Astrocyte of the spinal cord (primary cell): ENCODE results near the gene IFT81.
A peak's percentile ranks its signal among the peaks of the same experiment; 100 is the strongest.

Experiments
- DNase-seq: peaks from one replicate; pipeline ENCODE4 v3.0.0; 2011; ENCODE audit warnings: low read depth, low spot score
- H3K4me3 ChIP-seq: 2 replicates; pipeline ENCODE4 v1.5.1; 2011; ENCODE audit warnings: low read depth, mild to moderate bottlenecking, low read length, moderate library complexity
- CTCF ChIP-seq: IDR thresholded peaks from 2 replicates; pipeline ENCODE4 v1.5.1; 2012; ENCODE audit warnings: low read depth, mild to moderate bottlenecking, low read length, inconsistent platforms
- in situ Hi-C: cut with HindIII; loops from 2 replicates; pipeline ENCODE4 v1.10.0; 2017; ENCODE audit warnings: low sequenced_read_pairs

The IFT81 gene

GRCh38 chr12:110170535-110171185 lies 46.5 kb downstream of the IFT81 start:
- H3K4me3 ChIP-seq, result no peak overlapping the region
- TF ChIP-seq CTCF, result no peak
- no peak for DNase-seq
- in situ Hi-C loops, result no loop called here

- H3K4me3 ChIP-seq, result no peak overlapping the region
- DNase-seq, result no peak
- in situ Hi-C loops, result no loop called here
- TF ChIP-seq CTCF, result no peak
Measured at GRCh38 chr12:110171186-110171538, 47.0 kb downstream of the IFT81 start.

GRCh38 chr12:110171636-110172035 lies 47.5 kb downstream of the IFT81 start:
- TF ChIP-seq CTCF, result no peak
- in situ Hi-C loops, result no loop called here
- H3K4me3 ChIP-seq, result no peak overlapping the region
- no peak for DNase-seq

GRCh38 chr12:110174373-110174996 lies 50.3 kb downstream of the IFT81 start:
- DNase-seq, result no peak
- no peak overlapping the region for H3K4me3 ChIP-seq
- in situ Hi-C loops, result no loop called here
- TF ChIP-seq CTCF, result no peak

GRCh38 chr12:110175201-110175600 lies 51.0 kb downstream of the IFT81 start:
- no peak for DNase-seq
- TF ChIP-seq CTCF, result no peak
- in situ Hi-C loops, result no loop called here
- no peak overlapping the region for H3K4me3 ChIP-seq

- in situ Hi-C loops, result no loop called here
- H3K4me3 ChIP-seq, result no peak overlapping the region
- peak; percentile 44 for DNase-seq
- no peak for TF ChIP-seq CTCF
Measured at GRCh38 chr12:110176745-110177144, 52.6 kb downstream of the IFT81 start.
